ENCODE measurements around the gene PACSIN1. TPM values are rescaled to one million over a fixed set of nuclear protein-coding genes. Genes with fewer than 3 reads are reported as not detected.

Gene PACSIN1, protein sequence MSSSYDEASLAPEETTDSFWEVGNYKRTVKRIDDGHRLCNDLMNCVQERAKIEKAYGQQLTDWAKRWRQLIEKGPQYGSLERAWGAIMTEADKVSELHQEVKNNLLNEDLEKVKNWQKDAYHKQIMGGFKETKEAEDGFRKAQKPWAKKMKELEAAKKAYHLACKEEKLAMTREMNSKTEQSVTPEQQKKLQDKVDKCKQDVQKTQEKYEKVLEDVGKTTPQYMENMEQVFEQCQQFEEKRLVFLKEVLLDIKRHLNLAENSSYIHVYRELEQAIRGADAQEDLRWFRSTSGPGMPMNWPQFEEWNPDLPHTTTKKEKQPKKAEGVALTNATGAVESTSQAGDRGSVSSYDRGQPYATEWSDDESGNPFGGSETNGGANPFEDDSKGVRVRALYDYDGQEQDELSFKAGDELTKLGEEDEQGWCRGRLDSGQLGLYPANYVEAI
- total RNA-seq: not detected in 2 replicates

DNA sequence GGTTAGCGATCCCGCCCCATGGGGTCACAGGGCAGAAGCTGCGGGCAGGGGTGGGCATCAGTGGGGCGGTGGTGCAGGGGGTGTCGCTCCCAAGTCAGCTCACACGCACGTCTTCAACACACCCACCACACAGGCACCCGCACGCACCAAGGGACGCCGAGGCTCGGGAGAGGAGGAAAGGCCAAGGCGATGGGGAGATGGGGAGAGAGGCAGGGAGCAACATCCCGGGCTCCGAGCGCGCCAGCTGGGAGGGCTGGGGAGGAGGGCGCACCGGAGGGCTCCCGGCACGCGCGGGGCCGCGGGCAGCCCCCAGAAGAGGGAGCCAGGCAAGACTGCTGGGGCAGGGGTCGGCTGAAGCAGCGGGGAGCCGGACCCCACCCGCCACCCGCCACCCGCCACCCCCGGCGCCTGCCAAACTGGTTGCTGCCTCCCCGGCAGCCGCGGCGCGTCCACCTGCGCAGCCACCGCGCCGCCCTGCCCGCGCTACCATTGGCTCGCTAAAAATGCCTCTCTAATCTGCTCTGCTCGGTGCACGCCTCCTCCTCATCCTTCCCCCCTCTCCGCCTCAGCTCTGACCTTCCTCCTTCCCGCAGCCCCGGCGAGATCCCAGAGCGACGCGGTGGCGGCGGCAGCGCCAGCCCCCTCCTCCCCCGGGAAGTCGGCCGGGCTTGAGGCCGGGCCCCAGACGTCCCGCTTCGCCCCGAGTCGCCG is at the start of gene PACSIN1:
Gene PACSIN1, plus strand, starts transcription at position 546 of the 711 bp plus-strand sequence. CDS start 60,230 bp downstream, outside the sequence.
- Mint-ChIP-seq H3K4me1 (ENCODE audit: low read depth) (peaks cover 6% of the 10 kb centered on the region), H3K4me3 (ENCODE audit: low read depth) (peak within 1 kb of the TSS; percentile 45)

DNA sequence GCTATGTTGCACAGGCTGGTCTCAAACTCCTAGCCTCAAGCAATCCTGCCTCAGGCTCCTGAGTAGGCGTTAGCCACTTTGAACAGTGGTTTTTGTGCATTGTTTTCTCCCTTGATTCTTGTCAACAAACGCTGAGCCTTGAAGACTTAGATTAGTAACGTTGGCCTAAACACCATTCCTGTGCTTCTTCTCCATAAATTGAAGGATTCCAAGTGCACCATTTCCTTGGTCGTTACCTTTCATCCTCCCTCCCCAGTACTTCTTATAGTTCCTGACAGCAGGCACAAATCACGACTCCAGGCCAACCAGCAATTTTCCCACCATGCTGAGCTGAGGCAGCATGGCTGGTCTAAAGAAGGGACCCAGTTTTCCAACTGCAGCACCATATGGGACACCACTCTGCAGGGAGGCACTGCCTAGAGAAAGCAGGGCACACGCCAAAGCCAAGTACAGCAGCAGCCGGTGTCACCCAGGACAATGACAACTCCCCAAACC is 49.0 kb upstream of the PACSIN1 start:
- Mint-ChIP-seq H3K9me3 (no peaks in the 10 kb centered on the region), H3K4me1 (ENCODE audit: low read depth) (peaks cover 20% of the 10 kb centered on the region), H3K36me3 (ENCODE audit: low read depth) (peaks cover 74% of the 10 kb centered on the region), H3K27ac (no peak overlapping the region), H3K4me3 (ENCODE audit: low read depth) (no peak overlapping the region), H3K27me3 (ENCODE audit: low read depth) (no peaks in the 10 kb centered on the region)
- DNase-seq (ENCODE audit: low spot score): no peak
- intact Hi-C loops (cut with micrococcal nuclease): loop anchor here (5.0 kb wide), 1 partner anchor 170 kb away; the partner anchor contains the start of gene SMIM29

More for the DNA sequence above, at the start of gene PACSIN1:
- H3K36me3 Mint-ChIP-seq (ENCODE audit: low read depth): no peaks in the 10 kb centered on the region
- no peak within 1 kb of the TSS for H3K27ac Mint-ChIP-seq
- intact Hi-C loops (cut with micrococcal nuclease): no loop called here
- peaks cover 22% of the 10 kb centered on the region for H3K27me3 Mint-ChIP-seq (ENCODE audit: low read depth)
- DNase-seq (ENCODE audit: low spot score): no peak
- H3K9me3 Mint-ChIP-seq: no peaks in the 10 kb centered on the region

DNA sequence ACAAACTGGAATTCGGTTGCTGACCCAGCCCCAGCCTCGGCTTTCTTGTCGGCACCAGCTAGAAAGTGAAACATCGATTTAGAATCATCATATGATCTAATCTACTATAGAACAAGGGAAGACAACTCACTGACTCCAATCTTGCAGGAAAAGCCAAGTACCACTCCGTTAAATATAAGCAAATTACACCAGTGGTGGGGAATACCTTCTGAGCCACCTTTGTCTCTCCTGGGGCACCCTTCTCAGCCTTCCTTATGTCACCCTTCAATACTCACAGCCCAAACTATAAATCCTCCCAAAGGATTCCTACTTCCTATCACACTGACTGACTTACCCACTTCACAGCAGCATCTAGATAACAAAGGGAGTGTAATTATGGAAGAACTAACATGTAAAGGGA is 47.5 kb upstream of the PACSIN1 start:
- no peaks in the 10 kb centered on the region for H3K9me3 Mint-ChIP-seq
- peaks cover 77% of the 10 kb centered on the region for H3K36me3 Mint-ChIP-seq (ENCODE audit: low read depth)
- intact Hi-C loops (cut with micrococcal nuclease): loop anchor here (5.0 kb wide), 1 partner anchor 171 kb away; the partner anchor contains the start of gene SMIM29
- no peak overlapping the region for H3K27ac Mint-ChIP-seq
- DNase-seq (ENCODE audit: low spot score): no peak
- H3K4me1 Mint-ChIP-seq (ENCODE audit: low read depth): peaks cover 26% of the 10 kb centered on the region
- H3K4me3 Mint-ChIP-seq (ENCODE audit: low read depth): no peak overlapping the region
- H3K27me3 Mint-ChIP-seq (ENCODE audit: low read depth): no peaks in the 10 kb centered on the region

DNA sequence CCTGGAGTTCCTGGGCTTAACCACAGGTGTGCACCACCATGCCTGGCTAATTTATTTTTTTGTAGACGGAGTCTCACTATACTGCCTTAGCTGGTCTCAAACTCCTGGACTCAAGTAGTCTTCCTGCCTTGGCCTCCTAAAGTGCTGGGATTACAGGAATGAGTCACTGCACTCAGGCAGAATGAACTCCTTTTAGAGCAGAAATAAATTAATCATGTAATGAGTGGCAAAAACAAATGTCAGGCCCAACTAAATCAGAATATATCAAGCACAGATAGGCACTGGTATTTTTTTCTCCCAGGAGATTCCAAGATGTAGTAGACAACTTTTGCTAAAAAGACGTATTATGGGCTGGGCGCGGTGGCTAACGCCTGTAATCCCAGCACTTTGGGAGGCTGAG is 42.6 kb upstream of the PACSIN1 start:
- H3K36me3 Mint-ChIP-seq (ENCODE audit: low read depth): peaks cover 63% of the 10 kb centered on the region
- H3K4me1 Mint-ChIP-seq (ENCODE audit: low read depth): peaks cover 28% of the 10 kb centered on the region
- DNase-seq (ENCODE audit: low spot score): no peak
- intact Hi-C loops (cut with micrococcal nuclease): no loop called here
- no peaks in the 10 kb centered on the region for H3K9me3 Mint-ChIP-seq
- no peaks in the 10 kb centered on the region for H3K27me3 Mint-ChIP-seq (ENCODE audit: low read depth)
- no peak overlapping the region for H3K27ac Mint-ChIP-seq
- peak overlapping the region; percentile 47 for H3K4me3 Mint-ChIP-seq (ENCODE audit: low read depth)

DNA sequence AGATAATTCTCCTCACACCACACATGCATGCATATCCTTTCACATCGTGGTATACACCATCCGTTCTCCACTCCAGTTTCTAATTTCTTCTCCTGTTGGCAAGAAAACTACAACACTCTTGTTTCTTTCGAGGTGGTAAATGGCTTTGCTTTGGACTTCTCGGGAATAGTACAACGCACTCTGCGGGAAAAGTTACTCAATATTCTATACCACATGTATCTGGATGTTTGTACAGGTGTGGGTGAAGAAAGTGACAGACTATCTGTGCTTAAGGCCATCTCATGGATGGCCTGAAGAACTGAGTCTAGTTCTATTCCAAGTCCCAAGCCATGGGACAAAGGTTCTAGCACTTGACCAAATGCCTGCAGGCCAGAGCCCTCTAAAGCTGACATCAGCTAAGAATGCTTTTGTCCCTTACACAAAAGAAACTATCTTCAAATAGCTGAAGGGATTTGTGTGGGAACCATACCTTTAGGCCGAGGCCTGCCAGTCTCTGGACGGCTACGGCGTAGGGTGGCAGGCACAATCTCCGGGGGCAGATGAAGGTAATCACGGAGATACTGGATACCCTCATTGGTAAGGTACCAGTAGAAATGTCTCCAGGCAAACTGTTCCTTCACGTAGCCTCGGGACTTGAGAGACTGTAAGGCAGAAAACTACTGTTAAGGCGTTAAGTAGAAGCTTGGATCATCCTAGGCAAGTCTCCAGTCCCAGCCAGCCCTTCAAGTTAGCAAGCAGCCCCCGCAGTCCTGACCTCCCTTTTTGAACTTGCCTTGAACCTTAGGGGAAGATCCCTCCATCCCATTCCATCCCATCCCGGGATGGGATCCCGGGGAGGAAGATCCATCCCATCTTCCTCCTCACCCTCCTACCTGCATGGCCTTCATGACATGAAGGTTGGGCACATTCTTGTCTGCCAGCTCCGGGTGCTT is 41.4 kb upstream of the PACSIN1 start:
- H3K36me3 Mint-ChIP-seq (ENCODE audit: low read depth): peaks cover 57% of the 10 kb centered on the region
- intact Hi-C loops (cut with micrococcal nuclease): no loop called here
- H3K4me3 Mint-ChIP-seq (ENCODE audit: low read depth): peak overlapping the region; percentile 98
- no peaks in the 10 kb centered on the region for H3K9me3 Mint-ChIP-seq
- no peak for DNase-seq (ENCODE audit: low spot score)
- H3K27ac Mint-ChIP-seq: peak overlapping the region; percentile 98
- H3K27me3 Mint-ChIP-seq (ENCODE audit: low read depth): no peaks in the 10 kb centered on the region
- peaks cover 24% of the 10 kb centered on the region for H3K4me1 Mint-ChIP-seq (ENCODE audit: low read depth)

DNA sequence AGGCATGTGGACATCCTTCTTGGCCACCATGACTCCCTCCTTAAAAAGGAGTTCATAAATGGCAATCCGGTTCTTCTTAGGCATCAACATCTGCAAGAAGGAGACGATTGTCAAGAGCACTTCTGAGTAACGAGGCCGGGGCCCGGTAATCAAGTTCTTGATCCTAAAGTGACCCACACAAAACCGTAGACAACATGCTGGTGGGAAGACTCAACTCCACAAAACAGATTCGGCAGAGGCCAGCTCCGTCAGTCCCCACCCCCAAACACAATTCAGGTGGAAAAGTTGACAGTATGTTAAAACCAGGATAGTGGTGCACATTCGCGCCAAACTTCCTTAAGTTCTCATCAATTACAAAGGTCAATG is 40.8 kb upstream of the PACSIN1 start:
- Mint-ChIP-seq H3K4me1 (ENCODE audit: low read depth) (peaks cover 24% of the 10 kb centered on the region), H3K36me3 (ENCODE audit: low read depth) (peaks cover 51% of the 10 kb centered on the region), H3K4me3 (ENCODE audit: low read depth) (peak overlapping the region; percentile 98), H3K9me3 (no peaks in the 10 kb centered on the region), H3K27ac (peak overlapping the region; percentile 98), H3K27me3 (ENCODE audit: low read depth) (no peaks in the 10 kb centered on the region)
- intact Hi-C loops (cut with micrococcal nuclease): no loop called here
- no peak for DNase-seq (ENCODE audit: low spot score)

DNA sequence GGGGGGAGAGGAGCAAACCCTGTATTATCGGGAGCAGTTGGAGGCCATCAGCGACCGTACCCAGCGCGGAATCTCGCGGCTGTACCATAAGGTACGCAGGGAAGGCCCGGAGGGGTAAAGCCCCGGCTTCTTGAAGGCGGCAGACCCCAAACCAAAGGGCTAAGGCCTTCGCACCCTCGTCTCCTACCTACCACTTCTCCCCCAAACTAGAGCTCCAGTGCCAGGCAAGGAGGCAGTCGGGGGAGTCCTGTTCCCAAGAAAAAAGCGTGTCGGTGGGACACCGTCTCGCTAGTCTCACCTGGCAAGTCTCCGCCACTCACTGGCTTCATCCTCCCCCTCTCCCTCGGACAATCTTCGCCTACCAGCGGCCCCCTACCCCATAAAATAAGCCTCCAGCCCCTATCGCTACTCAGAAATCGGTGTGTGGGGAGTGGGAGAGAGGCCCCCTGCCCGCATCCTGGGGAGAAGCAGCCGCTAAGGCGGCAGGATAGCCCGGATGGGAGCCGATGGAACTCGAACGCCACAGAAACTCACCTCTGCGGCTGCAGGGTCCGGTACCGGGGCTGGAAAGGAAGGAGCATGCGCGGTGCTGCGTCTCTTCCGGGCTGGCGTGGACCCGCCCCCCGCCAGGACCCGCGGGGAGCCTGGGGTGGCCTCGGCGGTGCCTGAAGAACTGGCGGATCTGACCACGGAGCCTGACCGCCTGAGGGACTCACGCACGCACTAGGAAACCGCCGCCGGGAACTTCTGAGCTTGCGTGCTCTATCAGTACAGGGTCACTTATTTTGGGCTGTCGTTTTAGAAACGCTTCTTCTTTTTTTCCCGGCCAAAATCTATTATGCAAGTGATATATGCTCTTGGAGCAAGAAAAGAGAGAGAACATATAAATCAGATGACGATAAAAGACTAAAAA is 40.1 kb upstream of the PACSIN1 start, which contains the start of gene RPS10:
Gene RPS10, minus strand, starts transcription at position 572 of the 913 bp plus-strand sequence. CDS start 848 bp downstream, outside the sequence.
- Mint-ChIP-seq H3K27me3 (ENCODE audit: low read depth) (peaks cover 3% of the 10 kb centered on the region), H3K36me3 (ENCODE audit: low read depth) (peaks cover 45% of the 10 kb centered on the region), H3K4me1 (ENCODE audit: low read depth) (peaks cover 24% of the 10 kb centered on the region), H3K9me3 (no peaks in the 10 kb centered on the region), H3K27ac (peak within 1 kb of the TSS; percentile 98), H3K4me3 (ENCODE audit: low read depth) (peak within 1 kb of the TSS; percentile 98)
- peak; percentile 86 for DNase-seq (ENCODE audit: low spot score)
- intact Hi-C loops (cut with micrococcal nuclease): loop anchor here (1.0 to 2.0 kb wide), 2 partner anchors 33 to 229 kb away; partner anchors contain the start of gene NUDT3

DNA sequence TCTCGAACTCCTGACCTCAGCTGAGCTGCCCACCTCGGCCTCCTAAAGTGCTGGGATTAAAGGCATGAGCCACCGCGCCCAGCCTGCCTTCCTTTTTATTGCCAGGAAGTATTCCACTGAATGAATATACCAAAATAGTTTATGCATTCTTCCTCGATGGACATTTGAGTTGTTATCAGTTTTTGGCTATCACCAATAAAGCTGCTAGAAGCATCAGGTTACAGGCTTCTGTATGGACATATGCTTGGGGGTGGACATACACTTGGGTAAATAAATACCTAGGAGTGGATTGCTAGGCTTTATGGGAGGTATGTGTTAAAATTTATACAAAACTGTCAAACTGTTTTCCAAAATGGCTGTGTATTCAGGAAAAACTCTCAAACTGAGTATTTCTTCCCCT is 30.0 kb upstream of the PACSIN1 start:
- DNase-seq (ENCODE audit: low spot score): no peak
- intact Hi-C loops (cut with micrococcal nuclease): no loop called here
- Mint-ChIP-seq H3K27ac (no peak overlapping the region), H3K4me1 (ENCODE audit: low read depth) (no peaks in the 10 kb centered on the region), H3K9me3 (no peaks in the 10 kb centered on the region), H3K36me3 (ENCODE audit: low read depth) (no peaks in the 10 kb centered on the region), H3K4me3 (ENCODE audit: low read depth) (no peak overlapping the region), H3K27me3 (ENCODE audit: low read depth) (peaks cover 2% of the 10 kb centered on the region)

DNA sequence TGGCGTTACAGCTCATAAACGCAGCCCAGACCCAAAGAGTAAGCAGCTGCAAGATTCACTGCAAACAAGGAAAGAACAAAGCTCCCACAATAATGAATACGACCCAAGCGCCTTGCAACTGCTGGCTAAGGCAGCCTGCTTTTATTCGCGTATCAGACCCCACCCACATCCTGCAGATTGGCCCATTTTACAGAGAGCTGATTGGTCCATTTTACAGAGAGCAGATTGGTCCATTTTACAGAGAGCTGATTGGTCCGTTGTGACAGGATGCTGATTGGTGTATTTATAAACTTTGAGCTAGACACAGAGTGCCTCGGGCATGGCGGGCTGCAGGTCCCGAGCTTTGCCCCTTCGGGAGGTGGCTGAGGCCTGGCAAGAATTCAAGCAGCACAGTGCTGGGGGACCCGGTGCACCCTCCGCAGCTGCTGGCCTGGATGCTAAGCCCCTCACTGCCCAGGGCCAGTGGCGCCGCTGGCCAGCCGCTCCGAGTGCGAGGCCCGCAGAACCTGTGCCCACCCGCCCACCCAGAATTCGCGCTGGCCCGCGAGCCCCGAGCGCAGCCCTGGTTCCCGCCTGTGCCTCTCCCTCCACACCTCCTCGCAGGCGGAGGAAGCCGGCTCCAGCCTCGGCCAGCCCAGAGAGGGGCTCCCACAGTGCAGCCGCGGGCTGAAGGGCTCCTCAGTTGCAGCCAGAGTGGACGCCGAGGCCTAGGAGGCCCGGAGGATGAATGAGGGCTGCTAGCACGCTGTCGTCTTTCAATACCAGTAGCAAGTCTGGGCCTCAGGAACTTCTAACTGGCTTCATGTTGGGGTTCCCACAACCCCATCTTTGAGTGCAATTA is 28.9 kb upstream of the PACSIN1 start:
- Mint-ChIP-seq H3K4me1 (ENCODE audit: low read depth) (no peaks in the 10 kb centered on the region), H3K4me3 (ENCODE audit: low read depth) (no peak overlapping the region), H3K27me3 (ENCODE audit: low read depth) (peaks cover 2% of the 10 kb centered on the region), H3K9me3 (no peaks in the 10 kb centered on the region), H3K27ac (no peak overlapping the region), H3K36me3 (ENCODE audit: low read depth) (no peaks in the 10 kb centered on the region)
- no peak for DNase-seq (ENCODE audit: low spot score)
- intact Hi-C loops (cut with micrococcal nuclease): no loop called here

DNA sequence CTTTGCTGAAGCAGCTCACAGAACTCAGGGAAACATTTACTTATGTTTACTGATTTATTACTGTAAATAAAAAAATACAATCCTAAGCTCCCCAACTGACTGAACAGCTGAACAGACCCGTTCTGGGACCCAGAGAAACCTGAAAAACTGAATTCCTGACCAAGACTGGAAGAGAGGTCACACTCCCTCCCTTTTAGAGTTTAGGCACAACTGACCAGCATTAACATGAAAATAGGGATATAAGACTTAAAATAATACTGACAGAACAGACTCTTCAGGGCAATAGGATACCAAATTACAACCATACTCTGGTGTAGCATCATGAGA is 28.3 kb upstream of the PACSIN1 start:
- intact Hi-C loops (cut with micrococcal nuclease): no loop called here
- Mint-ChIP-seq H3K36me3 (ENCODE audit: low read depth) (no peaks in the 10 kb centered on the region), H3K4me3 (ENCODE audit: low read depth) (no peak overlapping the region), H3K27ac (no peak overlapping the region), H3K27me3 (ENCODE audit: low read depth) (peaks cover 2% of the 10 kb centered on the region), H3K9me3 (no peaks in the 10 kb centered on the region), H3K4me1 (ENCODE audit: low read depth) (no peaks in the 10 kb centered on the region)
- DNase-seq (ENCODE audit: low spot score): no peak

DNA sequence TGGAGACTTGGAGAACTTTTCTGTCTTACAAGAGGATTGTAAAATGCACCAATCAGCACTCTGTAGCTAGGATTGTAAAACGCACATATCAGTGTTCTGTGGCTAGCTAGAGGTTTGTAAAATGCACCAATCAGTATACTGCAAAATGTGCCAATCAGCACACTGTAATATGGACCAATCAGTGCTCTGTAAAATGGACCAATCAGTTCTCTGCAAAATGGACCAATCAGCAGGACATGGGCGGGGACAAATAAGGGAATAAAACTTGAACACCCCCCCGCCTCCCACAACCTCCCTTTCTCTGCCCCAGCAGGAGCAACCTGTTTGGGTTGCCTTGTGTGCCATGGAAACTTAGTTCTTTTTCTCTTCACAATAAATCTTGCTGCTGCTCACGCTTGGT is 27.2 kb upstream of the PACSIN1 start:
- H3K27me3 Mint-ChIP-seq (ENCODE audit: low read depth): peaks cover 2% of the 10 kb centered on the region
- no peak overlapping the region for H3K4me3 Mint-ChIP-seq (ENCODE audit: low read depth)
- H3K4me1 Mint-ChIP-seq (ENCODE audit: low read depth): no peaks in the 10 kb centered on the region
- H3K36me3 Mint-ChIP-seq (ENCODE audit: low read depth): no peaks in the 10 kb centered on the region
- intact Hi-C loops (cut with micrococcal nuclease): no loop called here
- DNase-seq (ENCODE audit: low spot score): no peak
- H3K9me3 Mint-ChIP-seq: no peaks in the 10 kb centered on the region
- H3K27ac Mint-ChIP-seq: no peak overlapping the region
